ENCODE results near the gene GPR137B.
A peak's percentile ranks its signal among the peaks of the same experiment; 100 is the strongest.
"Not testable (repeated sequence)": the region's sequence is repeated elsewhere in the genome, so short reads cannot be mapped to it uniquely, and the experiment has no call there.

GPR137B gene

DNA sequence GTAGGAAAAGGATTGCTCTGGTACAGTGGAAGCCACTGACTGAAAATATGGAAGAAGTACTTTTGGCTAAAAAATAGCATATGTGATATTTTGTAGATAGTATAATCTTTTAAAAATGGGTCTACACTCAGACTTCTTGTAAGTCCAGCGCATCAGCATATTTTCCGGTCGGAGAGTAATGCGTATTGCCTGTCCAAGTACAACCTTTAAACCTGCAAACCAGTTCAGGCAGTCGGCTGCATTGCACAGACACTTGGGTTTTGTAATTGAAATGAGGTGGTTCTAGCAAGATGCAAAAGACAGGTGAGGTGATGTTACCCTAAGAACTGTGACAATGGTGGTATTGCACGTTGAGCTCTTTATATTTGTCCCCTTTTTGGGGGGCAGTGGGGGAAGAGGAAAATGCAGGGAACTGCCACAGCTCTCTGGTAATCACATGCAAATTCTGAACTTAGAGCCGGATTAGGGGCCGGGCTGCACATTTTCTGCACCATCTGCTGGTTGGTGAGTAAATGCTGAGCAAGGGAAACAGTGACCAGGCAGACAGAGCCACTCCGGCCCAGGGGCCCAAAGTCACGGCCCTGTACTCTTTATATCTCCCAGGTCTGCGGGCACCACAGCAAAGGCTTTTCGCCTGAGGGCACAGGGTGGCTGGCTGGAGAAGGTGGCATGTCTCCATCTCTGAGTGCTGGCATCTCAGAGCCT is 2.3 kb downstream of the GPR137B start:
- DNase-seq = no peak

- DNase-seq = no peak
Observed at GRCh38 chr1:236147068-236147467, 4.7 kb downstream of the GPR137B start.

- no peak for DNase-seq
Observed at GRCh38 chr1:236147521-236148469, 5.5 kb downstream of the GPR137B start.

DNA sequence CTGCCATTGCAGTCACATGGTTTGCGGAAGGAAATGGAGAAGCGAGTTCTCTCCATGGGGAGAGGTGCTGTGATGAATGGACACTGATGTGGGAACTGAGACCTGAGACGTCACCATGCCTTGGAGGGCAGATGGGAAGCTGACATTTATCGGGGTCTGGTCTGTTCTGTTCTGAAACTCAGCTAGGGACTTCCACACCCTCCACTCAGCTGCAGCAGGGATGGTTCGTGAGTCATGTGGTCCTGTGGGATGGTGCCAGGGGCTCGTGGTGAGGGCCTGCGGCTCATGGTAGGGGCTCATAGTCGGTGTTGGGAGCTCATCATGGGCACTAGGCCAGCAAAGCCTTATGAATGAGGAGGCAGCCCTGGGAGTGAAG is 6.1 kb downstream of the GPR137B start:
- DNase-seq = no peak

GRCh38 chr1:236149003-236149595 is 6.8 kb downstream of the GPR137B start:
- no peak for DNase-seq

- DNase-seq = no peak
Observed at GRCh38 chr1:236149696-236150228, 7.4 kb downstream of the GPR137B start.

- DNase-seq = no peak
Observed at GRCh38 chr1:236150311-236150955, 8.1 kb downstream of the GPR137B start.

GRCh38 chr1:236150986-236151385 is 8.6 kb downstream of the GPR137B start:
- no peak for DNase-seq

DNA sequence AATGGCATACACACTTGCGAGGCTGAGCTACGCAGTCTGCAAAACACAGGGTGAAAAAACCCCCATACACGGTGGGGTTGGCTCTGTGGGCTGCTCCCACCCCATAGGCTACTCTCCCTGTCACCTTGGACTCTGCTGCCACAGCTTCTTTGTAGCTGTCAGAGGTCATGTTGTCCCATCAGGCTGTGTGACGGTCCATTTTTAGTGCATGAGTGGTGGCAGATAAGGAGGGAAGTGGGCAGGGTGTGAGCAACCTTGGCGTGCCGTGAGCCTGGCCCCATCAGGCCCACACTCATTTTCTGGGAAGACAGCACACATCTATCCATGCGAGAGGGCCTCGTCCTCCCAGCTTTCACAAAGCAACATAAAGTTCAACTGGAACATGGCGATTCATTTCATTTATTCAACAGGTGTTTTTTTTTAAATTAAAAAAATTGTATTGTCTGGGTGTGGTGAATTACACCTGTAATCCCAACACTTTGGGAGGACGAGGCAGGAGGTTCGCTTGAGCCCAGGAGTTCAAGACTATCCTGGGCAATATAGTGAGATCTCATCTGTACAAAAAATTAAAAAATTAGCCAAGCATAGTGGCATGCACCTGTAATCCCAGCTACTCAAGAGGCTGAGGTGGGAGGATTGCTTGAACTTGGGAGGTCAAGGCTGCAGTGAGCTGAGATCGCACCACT is 9.5 kb downstream of the GPR137B start:
- no peak for DNase-seq

GRCh38 chr1:236154126-236154525 is 11.8 kb downstream of the GPR137B start:
- DNase-seq = no peak

DNA sequence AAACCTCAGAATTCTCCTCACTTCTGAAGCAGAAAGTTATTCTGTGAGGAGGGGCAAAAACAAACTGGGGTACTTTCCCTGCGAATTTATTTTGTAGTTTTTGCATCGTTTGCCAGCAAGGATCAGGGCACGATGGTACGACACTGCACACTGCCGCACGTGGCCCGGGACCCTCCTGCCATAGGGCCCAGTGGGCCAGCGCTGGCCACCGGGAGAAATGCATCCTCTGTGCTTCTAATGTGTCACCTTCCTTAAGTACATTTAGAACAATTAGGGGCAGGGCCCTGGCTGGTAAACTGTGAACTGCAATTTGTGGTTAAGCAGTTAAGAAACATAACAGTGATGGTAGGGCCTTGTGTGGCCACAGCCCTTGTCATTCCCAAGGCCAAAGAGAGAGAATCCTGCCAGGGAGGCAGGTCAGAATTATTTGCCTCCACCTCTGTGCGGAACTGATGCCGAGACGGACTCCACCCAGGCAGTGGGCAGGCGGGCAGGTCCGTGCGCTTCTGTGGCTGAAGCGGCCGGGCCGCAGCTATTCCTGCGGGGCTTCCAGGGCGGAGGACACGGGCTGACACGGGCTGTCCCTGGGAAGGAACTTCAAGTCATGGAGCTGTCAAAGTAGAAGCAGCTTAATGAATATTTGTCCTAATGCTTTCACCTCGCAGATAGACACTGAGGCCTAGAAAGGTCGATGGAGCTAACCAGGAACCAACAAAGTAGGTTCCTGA is 12.5 kb downstream of the GPR137B start:
- DNase-seq = no peak

- DNase-seq = no peak
Observed at GRCh38 chr1:236155399-236155767, 13.0 kb downstream of the GPR137B start.

- DNase-seq = no peak
Observed at GRCh38 chr1:236155841-236156503, 13.6 kb downstream of the GPR137B start.

GRCh38 chr1:236156512-236157208 is 14.3 kb downstream of the GPR137B start:
- DNase-seq = peak; percentile 58

- not testable (repeated sequence) for DNase-seq
Observed at GRCh38 chr1:236158072-236158471, 15.7 kb downstream of the GPR137B start.

GRCh38 chr1:236158719-236159118 is 16.4 kb downstream of the GPR137B start:
- DNase-seq = no peak

- DNase-seq = no peak
Observed at GRCh38 chr1:236159704-236160539, 17.6 kb downstream of the GPR137B start.

- no peak for DNase-seq
Observed at GRCh38 chr1:236160540-236161127, 18.3 kb downstream of the GPR137B start.

GRCh38 chr1:236161230-236161629 is 18.9 kb downstream of the GPR137B start:
- no peak for DNase-seq
